PFSK-1 (cell line): ENCODE data around the gene TSEN15.

Experiments
- FOXP2 ChIP-seq: optimal IDR thresholded peaks from 2 replicates; pipeline ENCODE3; 2011; ENCODE audit warnings: borderline replicate concordance, control low read depth, inconsistent platforms; ENCODE audit not compliant: insufficient read depth; ENCODE audit errors: extremely low read length, extremely low read depth
- POLR2AphosphoS5 ChIP-seq: IDR thresholded peaks from 2 replicates; pipeline ENCODE4 v1.6.1; 2012; ENCODE audit warnings: low read depth, mild to moderate bottlenecking, control low read depth, low read length, moderate library complexity
- REST ChIP-seq, 2 experiments: IDR thresholded peaks; 2 replicates each; pipeline versions ENCODE4 v1.6.1 to v1.8.0; 2011 to 2012; ENCODE audit warnings: low read depth in 2 of 2, low read length in 2 of 2, control low read depth in 1 of 2, inconsistent platforms in 1 of 2, mild to moderate bottlenecking in 1 of 2, moderate library complexity in 1 of 2; ENCODE audit not compliant: insufficient read depth in 1 of 2
- SIN3A ChIP-seq: IDR thresholded peaks from 2 replicates; pipeline ENCODE4 v1.6.1; 2012; ENCODE audit warnings: mild to moderate bottlenecking, low read length, moderate library complexity, borderline replicate concordance; ENCODE audit not compliant: insufficient read depth
- TAF1 ChIP-seq: IDR thresholded peaks from 2 replicates; pipeline ENCODE4 v1.6.1; 2012; ENCODE audit warnings: low read length, control low read depth, borderline replicate concordance; ENCODE audit not compliant: insufficient read depth

TSEN15 gene

GRCh38 chr1:184030433-184031091 lies 21.0 kb upstream of the TSEN15 start:
- TF ChIP-seq FOXP2: no peak
- no peak for TF ChIP-seq SIN3A
- TF ChIP-seq TAF1: no peak
- no peak for TF ChIP-seq POLR2AphosphoS5
- no peak for TF ChIP-seq REST (IDR thresholded peaks at IDR 0.05; ENCODE audit: insufficient read depth in 1 of 2, low read depth in 2 of 2, low read length in 2 of 2)

- TF ChIP-seq FOXP2 (no peak), POLR2AphosphoS5 (no peak), SIN3A (no peak), TAF1 (no peak), REST (IDR thresholded peaks at IDR 0.05; ENCODE audit: insufficient read depth in 1 of 2, low read depth in 2 of 2, low read length in 2 of 2) (no peak)
Measured at GRCh38 chr1:184031092-184031408, 20.5 kb upstream of the TSEN15 start.

GRCh38 chr1:184031409-184032107 lies 20.0 kb upstream of the TSEN15 start:
- TF ChIP-seq REST (IDR thresholded peaks at IDR 0.05; ENCODE audit: insufficient read depth in 1 of 2, low read depth in 2 of 2, low read length in 2 of 2) (no peak), POLR2AphosphoS5 (no peak)

- TF ChIP-seq SIN3A (no peak), REST (IDR thresholded peaks at IDR 0.05; ENCODE audit: insufficient read depth in 1 of 2, low read depth in 2 of 2, low read length in 2 of 2) (no peak), TAF1 (no peak), POLR2AphosphoS5 (no peak), FOXP2 (no peak)
Measured at GRCh38 chr1:184032306-184032929, 19.1 kb upstream of the TSEN15 start.
